H1 (cell line): ENCODE results near the gene EDA.
A peak's percentile ranks its signal among the peaks of the same experiment; 100 is the strongest.

Experiments used
- CHD1 ChIP-seq: IDR thresholded peaks from 2 replicates; pipeline ENCODE4 v1.6.1; 2012; ENCODE audit warnings: low read depth, low read length, improper control_type of control experiment
- CTCF ChIP-seq, 3 experiments: IDR thresholded peaks; 1 replicate in 2 of 3; 2 replicates in 1 of 3; pipeline versions ENCODE4 v1.5.1 to v1.6.1; 2011; ENCODE audit warnings: low read length in 3 of 3, mild to moderate bottlenecking in 3 of 3, inconsistent platforms in 2 of 3, low read depth in 1 of 3, moderate library complexity in 1 of 3; ENCODE audit not compliant: insufficient read depth in 1 of 3; ENCODE audit errors: control extremely low read depth in 1 of 3
- EZH2 ChIP-seq: fragments of 200-600 bp; sonication (generic); IDR thresholded peaks from 2 replicates; pipeline ENCODE4 v1.7.1; 2012; ENCODE audit warnings: low read depth, mild to moderate bottlenecking, moderate library complexity, low read length, inconsistent platforms; ENCODE audit not compliant: severe bottlenecking
- HDAC6 ChIP-seq: IDR thresholded peaks from one replicate; pipeline ENCODE4 v1.7.1; 2012; ENCODE audit warnings: low read depth, mild to moderate bottlenecking, inconsistent platforms, low read length, moderate library complexity
- JUND ChIP-seq: IDR thresholded peaks from 2 replicates; pipeline ENCODE4 v1.6.1; 2011; ENCODE audit warnings: mild to moderate bottlenecking, improper control_type of control experiment, low read length
- MAFK ChIP-seq: IDR thresholded peaks from 2 replicates; pipeline ENCODE4 v1.6.1; 2012; ENCODE audit warnings: low read depth, mild to moderate bottlenecking, improper control_type of control experiment, low read length
- MAX ChIP-seq: IDR thresholded peaks from 2 replicates; pipeline ENCODE4 v1.6.1; 2012; ENCODE audit warnings: inconsistent platforms
- POLR2A ChIP-seq, 2 experiments: IDR thresholded peaks; 1 replicate in 1 of 2; 2 replicates in 1 of 2; pipeline ENCODE4 v1.6.1; 2011; ENCODE audit warnings: low read depth in 2 of 2, low read length in 2 of 2, mild to moderate bottlenecking in 2 of 2; ENCODE audit errors: control extremely low read depth in 1 of 2
- POLR2AphosphoS5 ChIP-seq: IDR thresholded peaks from 2 replicates; pipeline ENCODE4 v1.6.1; 2011; ENCODE audit warnings: low read depth, low read length
- TAF1 ChIP-seq: IDR thresholded peaks from 2 replicates; pipeline ENCODE4 v1.6.1; 2011; ENCODE audit warnings: mild to moderate bottlenecking, low read depth, low read length
- TBP ChIP-seq: IDR thresholded peaks from 2 replicates; pipeline ENCODE4 v1.6.1; 2011; ENCODE audit warnings: low read depth, low read length, improper control_type of control experiment
- USF2 ChIP-seq: IDR thresholded peaks from 2 replicates; pipeline ENCODE4 v1.6.1; 2011; ENCODE audit warnings: low read length, improper control_type of control experiment

- TF ChIP-seq POLR2AphosphoS5 (no peak), MAFK (peak; percentile 66; the same call in 1 of the 2 replicates), MAX (no peak), USF2 (no peak), CTCF (IDR thresholded peaks at IDR 0.05; ENCODE audit: control extremely low read depth in 1 of 3, insufficient read depth in 1 of 3, low read depth in 1 of 3, low read length in 3 of 3) (no peak), TAF1 (no peak), POLR2A (IDR thresholded peaks at IDR 0.05; ENCODE audit: control extremely low read depth in 1 of 2, low read depth in 2 of 2, low read length in 2 of 2) (no peak), TBP (no peak), JUND (no peak), EZH2 (no peak), HDAC6 (no peak), CHD1 (no peak)
Measured at GRCh38 chrX:70042399-70043371, 426.8 kb downstream of the EDA start.
